Peyer's patch (tissue), 4 donors: Measurements from ENCODE around the gene DCAF6. TPM values are rescaled to one million over a fixed set of nuclear protein-coding genes. Genes with fewer than 3 reads are reported as not detected.
"Not testable (repeated sequence)": the region's sequence is repeated elsewhere in the genome, so short reads cannot be mapped to it uniquely, and the experiment has no call there.

Source experiments
- DNase-seq, 3 donors: peaks; one replicate each; pipeline ENCODE4 v3.0.0-alpha.2; 2017 to 2019
- H3K27ac ChIP-seq, 4 donors: fragments of 200-600 bp; sonication (generic); one replicate each; pipeline ENCODE4 v1.5.1; 2016 to 2019
- H3K27me3 ChIP-seq, 2 donors: fragments of 200-600 bp; sonication (generic); one replicate each; pipeline ENCODE4 v1.5.1; 2019
- H3K36me3 ChIP-seq, 3 donors: fragments of 200-600 bp; sonication (generic); one replicate each; pipeline ENCODE4 v1.5.1; 2016 to 2019
- H3K4me1 ChIP-seq, 4 donors: fragments of 200-600 bp; sonication (generic); one replicate each; pipeline ENCODE4 v1.5.1; 2016 to 2019
- H3K4me3 ChIP-seq, 4 donors: fragments of 200-600 bp; sonication (generic); 1 replicate in 3 of 4; 2 replicates in 1 of 4; pipeline ENCODE4 v1.5.1; 2016 to 2019; ENCODE audit warnings: mild to moderate bottlenecking in 1 of 4
- H3K9me3 ChIP-seq, 4 donors: fragments of 200-600 bp; sonication (generic); one replicate each; pipeline ENCODE4 v1.5.1; 2016 to 2019; ENCODE audit warnings: mild to moderate bottlenecking in 1 of 4
- CTCF ChIP-seq, 6 experiments: fragments of 450-650 bp in 4 of 6; fragments of 200-600 bp in 2 of 6; sonication (generic) in 1 of 6; IDR thresholded peaks; one replicate each; pipeline ENCODE4 v1.5.1; 2017 to 2019; ENCODE audit warnings: antibody characterized with exemption in 6 of 6, mild to moderate bottlenecking in 3 of 6, moderate library complexity in 1 of 6
- POLR2A ChIP-seq, 2 donors: fragments of 450-650 bp; IDR thresholded peaks; one replicate each; pipeline ENCODE4 v1.5.1; 2017; ENCODE audit warnings: antibody characterized with exemption in 2 of 2, mild to moderate bottlenecking in 2 of 2, moderate library complexity in 2 of 2
- total RNA-seq, 4 donors: library from RNA; depleted of rRNA; stranded (reverse); fragments of >200 nt; gene quantifications; one replicate each; pipeline ENCODE4 v1.1.0, GENCODE V29; 2016

The DCAF6 gene
- total RNA-seq, 4 donors from 2014 or later = 106 to 139 (median 114) TPM

- H3K4me1 ChIP-seq = peaks cover 0 to 12% (median 0%) of the 10 kb centered on the region in 4 donors
Observed at GRCh38 chr1:167924102-167924501, 12.4 kb upstream of the DCAF6 start.

GRCh38 chr1:167924543-167925231 lies 11.8 kb upstream of the DCAF6 start:
- Histone ChIP-seq H3K4me3 (no peak overlapping the region), H3K27me3 (no peaks in the 10 kb centered on the region), H3K36me3 (peaks cover 0 to 3% (median 0%) of the 10 kb centered on the region in 3 donors), H3K9me3 (no peaks in the 10 kb centered on the region), H3K4me1 (peaks cover 0 to 12% (median 0%) of the 10 kb centered on the region in 4 donors), H3K27ac (no peak overlapping the region)
- TF ChIP-seq POLR2A (IDR thresholded peaks at IDR 0.05) (no peak), CTCF (IDR thresholded peaks at IDR 0.05) (no peak)
- DNase-seq = no peak

More at GRCh38 chr1:167924102-167924501, 12.4 kb upstream of the DCAF6 start:
- Histone ChIP-seq H3K4me3 (no peak overlapping the region), H3K27me3 (no peaks in the 10 kb centered on the region), H3K9me3 (no peaks in the 10 kb centered on the region), H3K36me3 (peaks cover 0 to 7% (median 0%) of the 10 kb centered on the region in 3 donors), H3K27ac (no peak overlapping the region)
- DNase-seq = no peak
- TF ChIP-seq POLR2A (IDR thresholded peaks at IDR 0.05) (no peak), CTCF (IDR thresholded peaks at IDR 0.05) (no peak)

- DNase-seq = peak in 2 of 3 donors; percentile 67 to 78
- H3K36me3 ChIP-seq = no peaks in the 10 kb centered on the region
- no peaks in the 10 kb centered on the region for H3K9me3 ChIP-seq
- peak in 2 of 6 experiments; percentile 32 to 44 for TF ChIP-seq CTCF (IDR thresholded peaks at IDR 0.05)
- no peak for TF ChIP-seq POLR2A (IDR thresholded peaks at IDR 0.05)
- peak overlapping the region in 2 of 4 donors; percentile 5 to 70 for H3K27ac ChIP-seq
- H3K4me1 ChIP-seq = peaks cover 0 to 12% (median 0%) of the 10 kb centered on the region in 4 donors
- peak overlapping the region in 1 of 4 donors; percentile 26 for H3K4me3 ChIP-seq
- H3K27me3 ChIP-seq = no peaks in the 10 kb centered on the region
Observed at GRCh38 chr1:167926486-167926997, 9.9 kb upstream of the DCAF6 start.

GRCh38 chr1:167927046-167927754 lies 9.3 kb upstream of the DCAF6 start:
- no peaks in the 10 kb centered on the region for H3K36me3 ChIP-seq
- TF ChIP-seq POLR2A (IDR thresholded peaks at IDR 0.05) (no peak), CTCF (IDR thresholded peaks at IDR 0.05) (no peak)
- peaks cover 0 to 12% (median 0%) of the 10 kb centered on the region in 4 donors for H3K4me1 ChIP-seq
- H3K4me3 ChIP-seq = peak overlapping the region in 1 of 4 donors; percentile 26
- H3K9me3 ChIP-seq = no peaks in the 10 kb centered on the region
- H3K27me3 ChIP-seq = no peaks in the 10 kb centered on the region
- DNase-seq = no peak
- peak overlapping the region in 3 of 4 donors; percentile 23 to 70 (median 30) for H3K27ac ChIP-seq

- no peak for TF ChIP-seq CTCF (IDR thresholded peaks at IDR 0.05)
- TF ChIP-seq POLR2A (IDR thresholded peaks at IDR 0.05) = no peak
- Histone ChIP-seq H3K36me3 (no peaks in the 10 kb centered on the region), H3K27ac (peak overlapping the region in 1 of 4 donors; percentile 41), H3K9me3 (no peaks in the 10 kb centered on the region), H3K4me1 (peaks cover 0 to 19% (median 0%) of the 10 kb centered on the region in 4 donors), H3K27me3 (no peaks in the 10 kb centered on the region), H3K4me3 (peak overlapping the region in 2 of 4 donors; percentile 9 to 24)
- DNase-seq = no peak
Observed at GRCh38 chr1:167928457-167928852, 8.0 kb upstream of the DCAF6 start.

DNA sequence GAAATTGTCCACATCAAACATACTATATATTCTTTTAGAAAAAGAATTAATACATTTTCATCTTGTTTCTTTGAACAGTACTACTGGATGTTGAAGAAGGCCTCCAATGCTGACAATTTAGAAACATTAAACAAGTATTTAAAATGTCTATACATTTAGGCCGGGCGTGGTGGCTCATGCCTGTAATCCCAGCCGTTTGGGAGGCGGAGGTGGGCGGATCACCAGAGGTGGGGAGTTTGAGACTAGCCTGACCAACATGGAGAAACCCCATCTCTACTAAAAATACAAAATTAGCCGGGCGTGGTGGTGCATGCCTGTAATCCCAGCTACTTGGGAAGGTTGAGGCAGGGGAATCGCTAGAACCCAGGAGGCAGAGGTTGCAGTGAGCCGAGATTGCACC lies 7.6 kb upstream of the DCAF6 start:
- not testable (repeated sequence) for H3K27me3 ChIP-seq, H3K9me3 ChIP-seq, DNase-seq, H3K36me3 ChIP-seq
- H3K4me1 ChIP-seq = peaks cover 0 to 24% (median 0%) of the 10 kb centered on the region in 4 donors
- peak overlapping the region in 1 of 4 donors; percentile 41 for H3K27ac ChIP-seq
- peak overlapping the region in 2 of 4 donors; percentile 1 to 22 for H3K4me3 ChIP-seq
